Mesothelial cell of epicardium (in vitro differentiated cells): Measurements from ENCODE around the gene DLD. TPM values are rescaled to one million over a fixed set of nuclear protein-coding genes. Genes with fewer than 3 reads are reported as not detected.

Experiments
- DNase-seq, 2 experiments: peaks; one replicate each; pipeline ENCODE4 v3.0.0; 2021; ENCODE audit warnings: low spot score in 2 of 2; ENCODE audit not compliant: unreplicated experiment in 2 of 2
- H3K27ac Mint-ChIP-seq: 2 replicates; pipeline ENCODE4 v1.8.0; 2021; ENCODE audit warnings: mixed read lengths
- H3K27me3 Mint-ChIP-seq: 2 replicates; pipeline ENCODE4 v1.8.0; 2021; ENCODE audit warnings: low read depth, mixed read lengths
- H3K36me3 Mint-ChIP-seq: 2 replicates; pipeline ENCODE4 v1.8.0; 2021; ENCODE audit warnings: mixed read lengths
- H3K4me1 Mint-ChIP-seq: 2 replicates; pipeline ENCODE4 v1.8.0; 2021; ENCODE audit warnings: mixed read lengths
- H3K4me3 Mint-ChIP-seq: 2 replicates; pipeline ENCODE4 v1.8.0; 2021; ENCODE audit warnings: mild to moderate bottlenecking, moderate library complexity, mixed read lengths
- H3K9me3 Mint-ChIP-seq: 2 replicates; pipeline ENCODE4 v1.8.0; 2021; ENCODE audit warnings: mixed read lengths
- CTCF ChIP-seq: fragments of 200-600 bp; sonication (generic); IDR thresholded peaks from one replicate; pipeline ENCODE4 v1.5.0; 2021; ENCODE audit warnings: antibody characterized with exemption; ENCODE audit not compliant: unreplicated experiment
- total RNA-seq: library from RNA; stranded (reverse); gene quantifications from 3 replicates; pipeline ENCODE4 v1.2.1, GENCODE V29; 2021

Gene DLD
- total RNA-seq, 1 donor from 2014 or later: 61.5 TPM

- peaks cover 66% of the 10 kb centered on the region for H3K36me3 Mint-ChIP-seq
These were observed 68.5 kb downstream of the DLD start for GRCh38 chr7:107959527-107959898.

GRCh38 chr7:107960272-107960671 lies 69.3 kb downstream of the DLD start:
- no peaks in the 10 kb centered on the region for H3K4me1 Mint-ChIP-seq
- H3K36me3 Mint-ChIP-seq: peaks cover 67% of the 10 kb centered on the region
- no peak for TF ChIP-seq CTCF
- no peak for DNase-seq
- H3K9me3 Mint-ChIP-seq: no peaks in the 10 kb centered on the region
- H3K4me3 Mint-ChIP-seq: no peak overlapping the region
- no peaks in the 10 kb centered on the region for H3K27me3 Mint-ChIP-seq
- no peak overlapping the region for H3K27ac Mint-ChIP-seq

More at GRCh38 chr7:107959527-107959898, 68.5 kb downstream of the DLD start:
- Mint-ChIP-seq H3K27me3 (no peaks in the 10 kb centered on the region), H3K9me3 (no peaks in the 10 kb centered on the region), H3K4me1 (no peaks in the 10 kb centered on the region), H3K27ac (no peak overlapping the region), H3K4me3 (no peak overlapping the region)
- no peak for TF ChIP-seq CTCF
- DNase-seq: no peak

GRCh38 chr7:107961405-107961804 lies 70.4 kb downstream of the DLD start:
- Mint-ChIP-seq H3K36me3 (peaks cover 63% of the 10 kb centered on the region), H3K4me3 (no peak overlapping the region), H3K27ac (no peak overlapping the region), H3K4me1 (no peaks in the 10 kb centered on the region), H3K27me3 (no peaks in the 10 kb centered on the region), H3K9me3 (no peaks in the 10 kb centered on the region)
- DNase-seq: no peak
- no peak for TF ChIP-seq CTCF

DNA sequence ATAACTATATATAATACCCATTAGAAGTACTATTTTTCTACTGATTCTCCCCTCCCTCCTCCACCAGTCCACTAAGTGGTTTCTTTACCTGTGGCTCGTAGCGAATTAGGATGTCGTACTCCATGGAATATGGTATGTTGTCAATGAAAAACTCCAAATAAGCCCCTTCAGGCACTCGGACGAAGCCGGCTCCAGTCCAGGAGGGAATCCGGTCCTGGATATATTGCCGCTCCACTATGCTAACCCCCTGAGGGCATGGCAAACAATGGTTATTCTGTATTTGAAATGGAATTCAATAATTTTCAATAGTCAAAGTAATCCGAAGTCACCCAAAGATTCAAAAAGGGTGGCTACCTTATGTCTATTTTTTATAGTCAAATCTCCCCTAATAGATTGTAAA lies 71.8 kb downstream of the DLD start:
- no peak for TF ChIP-seq CTCF
- Mint-ChIP-seq H3K9me3 (no peaks in the 10 kb centered on the region), H3K36me3 (peaks cover 61% of the 10 kb centered on the region), H3K27me3 (no peaks in the 10 kb centered on the region), H3K27ac (no peak overlapping the region), H3K4me1 (no peaks in the 10 kb centered on the region), H3K4me3 (no peak overlapping the region)
- no peak for DNase-seq

DNA sequence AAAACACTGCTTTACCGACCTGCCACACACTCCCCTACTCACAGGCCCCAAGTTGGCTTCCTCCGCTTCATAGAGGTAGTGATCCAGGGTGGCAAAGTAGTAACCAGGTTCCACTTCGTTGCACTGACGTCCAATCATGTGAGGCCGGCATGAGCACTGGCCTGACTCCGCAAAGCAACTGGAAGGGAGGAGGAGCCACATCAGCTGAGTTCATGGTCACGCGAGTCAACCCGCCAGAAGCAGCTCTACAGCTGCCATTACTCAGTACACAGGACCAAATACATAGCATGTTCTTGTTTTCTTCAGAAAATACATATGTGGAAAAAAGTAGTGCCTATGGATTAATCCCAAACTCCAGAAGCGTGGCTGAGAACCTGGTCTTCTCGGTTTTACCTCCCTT lies 73.5 kb downstream of the DLD start:
- Mint-ChIP-seq H3K27ac (no peak overlapping the region), H3K36me3 (peaks cover 51% of the 10 kb centered on the region), H3K27me3 (no peaks in the 10 kb centered on the region), H3K9me3 (no peaks in the 10 kb centered on the region), H3K4me1 (no peaks in the 10 kb centered on the region), H3K4me3 (no peak overlapping the region)
- no peak for TF ChIP-seq CTCF
- DNase-seq: no peak

DNA sequence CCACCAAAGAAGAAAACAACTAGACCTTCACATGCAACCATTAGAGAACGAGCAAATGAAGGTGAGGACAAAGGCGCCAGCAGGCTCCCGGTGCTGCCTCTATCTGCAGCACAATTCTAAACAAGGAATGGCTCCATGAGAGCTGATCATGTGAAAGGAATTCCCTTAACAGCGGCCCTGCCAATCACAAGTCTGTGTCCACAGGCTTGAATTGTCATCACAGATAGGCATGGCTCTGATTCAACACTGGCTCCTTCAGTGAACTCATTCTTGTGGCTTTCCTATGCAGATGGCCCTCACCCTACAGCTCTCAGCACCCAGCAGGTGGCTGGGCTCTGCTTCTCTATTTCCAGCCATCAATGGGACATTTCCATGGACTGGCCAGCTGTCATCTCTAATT lies 75.7 kb downstream of the DLD start:
- H3K9me3 Mint-ChIP-seq: no peaks in the 10 kb centered on the region
- H3K4me3 Mint-ChIP-seq: no peak overlapping the region
- peaks cover 46% of the 10 kb centered on the region for H3K36me3 Mint-ChIP-seq
- H3K27ac Mint-ChIP-seq: no peak overlapping the region
- H3K27me3 Mint-ChIP-seq: no peaks in the 10 kb centered on the region
- H3K4me1 Mint-ChIP-seq: peaks cover 12% of the 10 kb centered on the region
- no peak for TF ChIP-seq CTCF
- no peak for DNase-seq
